GM18519 (cell line): ENCODE results near the gene CCDC187.

Experiments used
- ATAC-seq: cut with Tn5 transposase; IDR thresholded peaks from one replicate; pipeline ENCODE4 v1.9.1; 2021; ENCODE audit warnings: mild to moderate bottlenecking, moderate library complexity; ENCODE audit not compliant: unreplicated experiment, low FRiP score

The CCDC187 gene

GRCh38 chr9:136201609-136202453 is 102.1 kb downstream of the CCDC187 start:
- ATAC-seq: no peak

GRCh38 chr9:136201174-136201573 is 102.7 kb downstream of the CCDC187 start:
- no peak for ATAC-seq

GRCh38 chr9:136200424-136200823 is 103.5 kb downstream of the CCDC187 start:
- ATAC-seq: no peak
